Progenitor cell of endocrine pancreas (in vitro differentiated cells): ENCODE results near the gene SEMA3A. TPM values are rescaled to one million over a fixed set of nuclear protein-coding genes. Genes with fewer than 3 reads are reported as not detected.
"Not testable (repeated sequence)": the region's sequence is repeated elsewhere in the genome, so short reads cannot be mapped to it uniquely, and the experiment has no call there.

Experiments used
- DNase-seq: peaks from one replicate; pipeline ENCODE4 v3.0.0; 2021; ENCODE audit warnings: low spot score; ENCODE audit not compliant: unreplicated experiment
- H3K27ac Mint-ChIP-seq: 2 replicates; pipeline ENCODE4 v1.8.0; 2021; ENCODE audit warnings: mild to moderate bottlenecking, moderate library complexity, mixed read lengths
- H3K27me3 Mint-ChIP-seq: 2 replicates; pipeline ENCODE4 v1.8.0; 2021; ENCODE audit warnings: mixed read lengths
- H3K36me3 Mint-ChIP-seq: 2 replicates; pipeline ENCODE4 v1.8.0; 2022; ENCODE audit warnings: mixed read lengths; ENCODE audit not compliant: insufficient read depth
- H3K4me1 Mint-ChIP-seq: 2 replicates; pipeline ENCODE4 v1.8.0; 2021; ENCODE audit warnings: low read depth, mixed read lengths
- H3K4me3 Mint-ChIP-seq: 2 replicates; pipeline ENCODE4 v1.8.0; 2021; ENCODE audit warnings: low read depth, mild to moderate bottlenecking, moderate library complexity, mixed read lengths
- H3K9me3 Mint-ChIP-seq: 2 replicates; pipeline ENCODE4 v1.8.0; 2021; ENCODE audit warnings: low read depth, mixed read lengths
- CTCF ChIP-seq: fragments of 200-600 bp; sonication (generic); IDR thresholded peaks from one replicate; pipeline ENCODE4 v1.5.0; 2021; ENCODE audit warnings: antibody characterized with exemption, mild to moderate bottlenecking; ENCODE audit not compliant: unreplicated experiment
- total RNA-seq: library from RNA; stranded (reverse); gene quantifications from 2 replicates; pipeline ENCODE4 v1.2.1, GENCODE V29; 2021

The SEMA3A gene
- total RNA-seq, 1 donor from 2014 or later, result 12.4 TPM

DNA sequence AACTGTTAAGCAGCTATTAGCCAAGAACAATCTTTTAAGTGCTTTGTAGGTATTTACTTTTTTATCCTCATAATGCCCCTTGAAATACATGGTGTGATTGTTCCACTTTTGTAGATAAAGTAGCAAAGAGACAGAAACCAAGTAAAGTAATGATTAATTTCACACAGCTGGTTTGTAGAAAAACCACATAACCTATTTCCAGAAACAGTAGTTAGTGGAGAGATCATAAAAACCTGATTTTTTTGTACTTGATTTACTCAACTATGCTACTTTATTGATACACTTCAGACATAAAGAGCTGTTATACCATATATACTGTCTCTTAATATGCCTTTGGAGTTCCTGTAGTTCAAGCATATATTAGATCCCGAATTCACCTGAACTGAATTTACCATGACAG, 118.4 kb downstream of the SEMA3A start:
- Mint-ChIP-seq H3K27ac (no peak overlapping the region), H3K4me1 (peaks cover 1% of the 10 kb centered on the region), H3K27me3 (no peaks in the 10 kb centered on the region), H3K36me3 (no peaks in the 10 kb centered on the region), H3K4me3 (no peak overlapping the region), H3K9me3 (no peaks in the 10 kb centered on the region)
- no peak for TF ChIP-seq CTCF
- DNase-seq, result no peak

DNA sequence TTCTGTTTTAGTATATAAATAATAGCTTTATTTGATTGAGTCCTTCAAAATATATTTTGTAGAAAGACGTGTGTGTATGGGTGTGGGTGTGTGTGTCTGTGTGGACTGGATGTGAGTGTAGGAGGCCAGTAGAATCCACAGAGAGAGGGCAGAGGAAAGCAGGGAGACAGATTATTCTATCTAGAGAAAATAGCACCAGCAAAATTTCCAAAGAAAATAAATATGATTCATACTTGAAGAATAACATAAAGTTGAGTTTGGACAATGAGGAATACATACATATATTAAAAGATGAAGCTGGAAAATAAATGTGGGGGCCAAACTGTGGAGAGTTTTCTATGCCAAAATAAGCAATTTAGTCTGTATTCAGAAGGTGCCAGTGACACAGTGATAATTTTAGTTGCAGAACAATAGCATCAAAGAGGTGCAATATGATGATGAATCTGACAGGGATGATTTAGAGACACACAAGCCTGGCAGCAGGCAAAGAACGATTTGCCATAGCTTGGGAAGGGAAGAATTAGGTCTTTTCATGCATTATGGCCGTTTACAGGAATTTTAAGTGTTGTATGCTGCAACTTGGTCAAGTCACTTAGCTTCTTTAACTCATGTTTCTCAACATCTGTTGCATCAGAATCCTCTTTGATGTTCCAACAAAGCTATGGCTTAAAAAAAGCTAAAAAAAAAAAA, 121.3 kb downstream of the SEMA3A start:
- DNase-seq, result no peak
- no peak overlapping the region for H3K4me3 Mint-ChIP-seq
- H3K27ac Mint-ChIP-seq, result peak overlapping the region; percentile 25
- no peaks in the 10 kb centered on the region for H3K9me3 Mint-ChIP-seq
- TF ChIP-seq CTCF, result no peak
- peaks cover under 1% of the 10 kb centered on the region for H3K4me1 Mint-ChIP-seq
- H3K36me3 Mint-ChIP-seq, result no peaks in the 10 kb centered on the region
- no peaks in the 10 kb centered on the region for H3K27me3 Mint-ChIP-seq

DNA sequence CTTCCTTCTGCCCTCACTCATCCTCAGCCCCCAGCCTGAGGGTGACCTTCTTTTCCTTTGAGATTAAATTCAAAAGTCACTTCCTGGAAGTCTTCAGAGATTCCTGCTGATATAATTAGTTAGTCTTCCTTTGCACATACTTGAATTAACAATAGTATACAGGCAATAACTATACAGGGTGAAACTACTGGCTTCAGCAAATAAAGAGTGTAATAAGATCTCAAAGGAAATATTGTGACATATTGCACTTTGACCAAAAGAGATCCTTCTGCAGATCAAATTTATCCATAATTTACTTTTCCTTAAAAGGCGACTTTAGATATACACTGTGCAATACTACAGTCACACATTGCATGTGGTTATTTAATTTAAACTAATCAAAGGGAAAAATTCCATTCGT, 123.8 kb downstream of the SEMA3A start:
- no peak for TF ChIP-seq CTCF
- Mint-ChIP-seq H3K27ac (no peak overlapping the region), H3K4me1 (no peaks in the 10 kb centered on the region), H3K36me3 (no peaks in the 10 kb centered on the region), H3K4me3 (no peak overlapping the region), H3K27me3 (no peaks in the 10 kb centered on the region), H3K9me3 (no peaks in the 10 kb centered on the region)
- no peak for DNase-seq

- DNase-seq, result no peak
- Mint-ChIP-seq H3K4me1 (no peaks in the 10 kb centered on the region), H3K27me3 (no peaks in the 10 kb centered on the region), H3K27ac (no peak overlapping the region), H3K9me3 (no peaks in the 10 kb centered on the region), H3K4me3 (no peak overlapping the region), H3K36me3 (no peaks in the 10 kb centered on the region)
- no peak for TF ChIP-seq CTCF
These were observed 124.5 kb downstream of the SEMA3A start for GRCh38 chr7:84069999-84070500.

- H3K4me1 Mint-ChIP-seq, result no peaks in the 10 kb centered on the region
- H3K36me3 Mint-ChIP-seq, result no peaks in the 10 kb centered on the region
- H3K27me3 Mint-ChIP-seq, result no peaks in the 10 kb centered on the region
- no peak overlapping the region for H3K27ac Mint-ChIP-seq
- no peak overlapping the region for H3K4me3 Mint-ChIP-seq
- no peak for TF ChIP-seq CTCF
- no peaks in the 10 kb centered on the region for H3K9me3 Mint-ChIP-seq
- no peak for DNase-seq
These were observed 125.6 kb downstream of the SEMA3A start for GRCh38 chr7:84069033-84069432.

GRCh38 chr7:84062489-84062901, 132.1 kb downstream of the SEMA3A start:
- H3K4me3 Mint-ChIP-seq, H3K9me3 Mint-ChIP-seq, DNase-seq, H3K36me3 Mint-ChIP-seq, H3K27ac Mint-ChIP-seq, H3K4me1 Mint-ChIP-seq, H3K27me3 Mint-ChIP-seq: not testable (repeated sequence)
